HG03432 (cell line): ENCODE data around the gene ZNF24.

Experiments used
- ATAC-seq: cut with Tn5 transposase; IDR thresholded peaks from one replicate; pipeline ENCODE4 v1.9.1; 2021; ENCODE audit warnings: mild to moderate bottlenecking, moderate library complexity; ENCODE audit not compliant: unreplicated experiment

ZNF24 gene

GRCh38 chr18:35343936-35344735 lies at the start of gene ZNF24:
ZNF24 (minus strand) TSS chr18:35344420; CDS start chr18:35340650, 3,770 bp downstream.
- ATAC-seq, result peak; percentile 95

- no peak for ATAC-seq
These were observed 49.5 kb upstream of the ZNF24 start for GRCh38 chr18:35393716-35394115.

- no peak for ATAC-seq
These were observed 48.2 kb upstream of the ZNF24 start for GRCh38 chr18:35392375-35392774.

GRCh38 chr18:35390951-35391700 lies 46.9 kb upstream of the ZNF24 start:
- no peak for ATAC-seq

GRCh38 chr18:35389095-35389618 lies 44.9 kb upstream of the ZNF24 start:
- ATAC-seq, result no peak

GRCh38 chr18:35387152-35387571 lies 42.9 kb upstream of the ZNF24 start:
- peak; percentile 28 for ATAC-seq

- ATAC-seq, result peak; percentile 83
These were observed 42.4 kb upstream of the ZNF24 start for GRCh38 chr18:35386600-35387100.

GRCh38 chr18:35383136-35383535 lies 38.9 kb upstream of the ZNF24 start:
- ATAC-seq, result no peak

DNA sequence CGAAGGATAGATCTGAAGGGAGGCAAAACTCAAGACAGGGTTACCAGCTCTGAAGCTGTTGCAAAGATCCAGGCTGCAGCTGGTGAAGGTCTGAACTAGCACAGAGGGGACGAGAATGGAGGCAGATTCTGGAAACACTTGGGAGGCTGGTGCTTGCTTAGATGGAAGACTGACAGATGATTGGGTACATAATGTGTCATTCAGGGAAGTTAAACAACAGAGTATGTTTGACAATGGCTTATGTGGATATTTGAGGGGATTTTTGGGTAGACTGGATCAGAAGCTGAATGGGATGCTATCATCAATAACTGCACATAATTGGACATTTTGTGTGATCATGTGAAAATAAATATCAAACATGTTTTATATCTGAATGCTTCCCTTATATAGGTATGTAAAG lies 35.2 kb upstream of the ZNF24 start:
- ATAC-seq, result no peak

GRCh38 chr18:35378574-35378896 lies 34.3 kb upstream of the ZNF24 start:
- no peak for ATAC-seq

DNA sequence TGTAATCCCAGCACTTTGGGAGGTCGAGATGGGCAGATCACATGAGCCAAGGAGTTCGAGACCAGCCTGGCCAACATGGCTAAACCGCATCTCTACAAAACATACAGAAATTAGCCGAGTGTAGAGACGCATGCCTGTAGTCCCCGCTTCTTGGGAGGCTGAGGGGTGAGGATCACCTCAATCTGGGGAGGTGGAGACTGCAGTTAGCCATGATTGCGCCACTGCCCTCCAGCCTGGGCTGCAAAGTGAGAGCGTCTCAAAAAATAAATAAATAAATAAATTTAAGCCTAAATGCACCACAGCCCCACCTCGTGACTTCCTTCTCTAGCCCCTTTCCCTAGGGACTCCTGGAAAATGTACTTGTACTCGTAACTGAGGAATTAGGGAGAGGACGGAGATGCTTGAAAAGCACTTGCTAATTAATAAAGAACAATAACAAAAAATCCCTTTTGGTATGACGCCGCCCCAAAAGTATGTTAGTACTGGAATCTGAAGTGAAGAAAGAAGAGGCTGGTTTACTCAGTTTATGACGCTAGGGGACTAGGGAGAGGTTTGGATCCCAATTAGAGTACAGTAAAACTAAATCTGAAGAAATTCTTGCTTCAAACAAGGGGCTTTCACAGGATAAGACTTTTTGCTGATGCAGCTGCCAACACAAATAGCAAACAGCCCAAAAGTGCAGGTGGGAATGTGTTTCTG lies 33.8 kb upstream of the ZNF24 start:
- no peak for ATAC-seq

DNA sequence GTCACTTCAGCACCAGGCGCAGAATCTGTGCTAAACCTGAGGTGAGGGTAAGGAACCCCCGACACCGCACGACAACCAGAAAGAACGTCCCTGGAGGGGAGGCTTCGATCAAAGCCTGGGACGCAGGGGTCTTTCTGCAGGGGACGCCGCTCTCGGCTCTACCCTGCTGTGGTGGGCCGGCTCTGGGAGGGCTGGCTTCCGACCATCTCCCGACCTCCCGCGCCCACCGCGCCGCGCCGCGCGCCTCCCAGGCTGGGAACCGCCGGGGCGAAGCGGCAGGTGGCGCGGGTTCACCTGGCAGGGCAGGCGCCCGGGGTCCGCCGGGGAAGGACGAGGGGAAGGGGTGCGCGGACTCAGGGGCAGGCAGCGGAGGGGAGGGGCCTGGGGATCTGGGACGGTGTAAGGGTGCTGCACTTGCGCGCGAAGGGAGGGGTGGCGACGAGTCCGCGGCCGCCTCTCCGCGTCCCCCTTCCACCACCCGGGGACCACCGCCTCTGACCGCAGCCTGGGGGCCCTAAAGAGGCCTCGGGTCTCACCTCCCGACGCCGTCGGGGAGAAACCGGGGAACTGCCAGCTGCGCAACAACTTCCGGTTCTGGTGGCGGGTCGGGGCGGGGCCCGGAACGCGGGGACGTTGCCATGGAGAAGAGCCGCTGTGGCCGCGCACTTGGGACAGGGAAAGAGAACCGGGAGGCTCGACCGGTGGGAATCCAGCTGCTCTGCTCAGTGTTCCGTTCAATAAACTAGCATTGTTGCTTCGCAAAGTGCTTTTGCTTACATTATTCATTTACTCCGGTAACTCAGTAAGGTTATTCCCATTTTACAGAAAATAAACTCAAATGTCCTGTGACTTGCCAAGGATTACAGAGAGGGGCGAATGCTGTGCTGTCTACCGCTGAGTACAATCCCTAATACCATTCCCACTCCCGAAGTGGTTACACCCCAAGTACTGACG lies 32.8 kb upstream of the ZNF24 start, which contains the start of gene ZNF396:
Gene ZNF396 (minus strand): TSS at position 596 of the 954 bp plus-strand sequence. CDS start 3,045 bp downstream, outside the sequence.
- peak; percentile 93 for ATAC-seq

DNA sequence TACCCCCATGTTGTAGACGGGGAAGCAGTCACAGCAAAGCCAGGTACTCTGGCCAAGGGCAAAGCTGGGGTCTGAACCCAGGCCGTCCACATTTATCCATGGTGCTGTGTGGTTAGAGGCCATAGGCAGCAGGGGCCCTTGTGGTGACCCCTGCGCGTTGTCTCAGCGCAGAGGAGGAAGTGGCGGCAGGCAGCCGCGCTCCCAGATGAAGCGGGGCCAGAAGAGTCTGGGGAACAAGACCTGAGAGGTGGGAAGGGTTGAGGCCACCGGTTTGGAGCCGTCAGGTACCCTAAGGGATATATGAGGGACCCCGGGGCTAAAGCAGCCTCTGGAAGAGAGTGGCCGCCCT lies 32.1 kb upstream of the ZNF24 start:
- ATAC-seq, result peak; percentile 64

- no peak for ATAC-seq
These were observed 30.5 kb upstream of the ZNF24 start for GRCh38 chr18:35374708-35375107.

DNA sequence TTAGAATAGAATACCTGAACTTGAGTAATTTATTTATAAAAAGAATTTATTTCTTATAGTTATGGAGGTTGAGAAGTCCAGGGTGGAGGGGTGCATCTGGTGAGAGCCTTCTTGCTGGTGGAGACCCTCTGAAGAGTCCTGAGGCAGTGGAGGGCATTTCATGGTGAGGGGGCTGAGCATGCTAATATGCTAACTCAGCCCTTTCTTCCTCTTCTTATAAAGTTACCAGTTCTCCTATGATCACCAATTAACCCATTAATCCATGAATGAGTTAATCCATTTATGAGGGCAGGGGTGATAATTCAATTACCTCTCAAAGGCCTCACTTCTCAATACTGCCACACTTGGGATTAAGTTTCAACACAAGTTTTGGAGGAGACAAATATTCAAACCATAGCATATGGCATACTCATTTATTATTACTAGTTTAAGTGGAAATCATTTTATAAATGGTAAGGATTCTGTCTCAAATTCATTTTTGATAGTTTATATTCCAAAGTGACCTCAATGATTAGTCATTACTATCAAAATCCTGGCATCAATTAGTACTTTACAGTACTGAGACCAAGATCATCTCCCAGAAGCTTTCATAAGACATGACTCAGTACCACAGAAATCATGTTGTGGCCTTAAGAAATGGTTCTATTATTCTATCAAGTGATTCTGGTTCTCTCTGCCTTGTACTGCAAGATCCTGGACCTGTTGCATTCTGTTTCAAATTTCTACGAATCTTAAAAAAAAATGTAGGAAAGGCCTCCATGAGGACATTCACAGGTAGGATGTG lies 27.4 kb upstream of the ZNF24 start:
- ATAC-seq, result no peak

GRCh38 chr18:35369126-35369525 lies 24.9 kb upstream of the ZNF24 start:
- no peak for ATAC-seq

GRCh38 chr18:35368595-35368994 lies 24.4 kb upstream of the ZNF24 start:
- no peak for ATAC-seq

DNA sequence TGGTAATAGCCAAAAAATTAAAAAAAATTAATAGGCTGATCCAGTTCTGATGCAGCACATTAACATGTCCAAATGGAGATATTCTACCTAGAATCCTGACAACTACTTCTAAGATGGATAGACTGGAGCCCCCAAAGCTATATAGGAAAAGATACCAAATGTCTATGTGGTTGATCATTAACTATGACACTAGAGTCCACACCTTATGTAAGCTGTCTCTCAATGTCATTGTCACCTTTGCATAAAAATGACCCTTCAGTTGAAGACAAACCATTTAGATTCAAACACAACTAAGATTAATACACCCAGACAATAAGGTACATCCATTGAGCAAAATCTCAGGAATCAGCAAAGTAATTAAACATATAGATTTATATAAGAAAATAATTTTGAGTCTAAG lies 18.3 kb upstream of the ZNF24 start:
- no peak for ATAC-seq

- no peak for ATAC-seq
These were observed 17.5 kb upstream of the ZNF24 start for GRCh38 chr18:35361570-35362321.
